Mesothelial cell of epicardium (in vitro differentiated cells): Measurements from ENCODE around the gene GDF9. TPM values are rescaled to one million over a fixed set of nuclear protein-coding genes. Genes with fewer than 3 reads are reported as not detected.

Source experiments
- DNase-seq, 2 experiments: peaks; one replicate each; pipeline ENCODE4 v3.0.0; 2021; ENCODE audit warnings: low spot score in 2 of 2; ENCODE audit not compliant: unreplicated experiment in 2 of 2
- H3K27ac Mint-ChIP-seq: 2 replicates; pipeline ENCODE4 v1.8.0; 2021; ENCODE audit warnings: mixed read lengths
- H3K27me3 Mint-ChIP-seq: 2 replicates; pipeline ENCODE4 v1.8.0; 2021; ENCODE audit warnings: low read depth, mixed read lengths
- H3K36me3 Mint-ChIP-seq: 2 replicates; pipeline ENCODE4 v1.8.0; 2021; ENCODE audit warnings: mixed read lengths
- H3K4me1 Mint-ChIP-seq: 2 replicates; pipeline ENCODE4 v1.8.0; 2021; ENCODE audit warnings: mixed read lengths
- H3K4me3 Mint-ChIP-seq: 2 replicates; pipeline ENCODE4 v1.8.0; 2021; ENCODE audit warnings: mild to moderate bottlenecking, moderate library complexity, mixed read lengths
- H3K9me3 Mint-ChIP-seq: 2 replicates; pipeline ENCODE4 v1.8.0; 2021; ENCODE audit warnings: mixed read lengths
- CTCF ChIP-seq: fragments of 200-600 bp; sonication (generic); IDR thresholded peaks from one replicate; pipeline ENCODE4 v1.5.0; 2021; ENCODE audit warnings: antibody characterized with exemption; ENCODE audit not compliant: unreplicated experiment
- total RNA-seq: library from RNA; stranded (reverse); gene quantifications from 3 replicates; pipeline ENCODE4 v1.2.1, GENCODE V29; 2021

The GDF9 gene
- total RNA-seq, 1 donor from 2014 or later = 0.98 TPM

- no peaks in the 10 kb centered on the region for H3K27me3 Mint-ChIP-seq
- no peaks in the 10 kb centered on the region for H3K4me1 Mint-ChIP-seq
- DNase-seq = no peak
- peaks cover 52% of the 10 kb centered on the region for H3K36me3 Mint-ChIP-seq
- H3K27ac Mint-ChIP-seq = no peak overlapping the region
- H3K9me3 Mint-ChIP-seq = no peaks in the 10 kb centered on the region
- no peak overlapping the region for H3K4me3 Mint-ChIP-seq
- TF ChIP-seq CTCF = no peak
Observed at GRCh38 chr5:132889501-132889900, 23.2 kb upstream of the GDF9 start.

GRCh38 chr5:132887283-132887682, 21.0 kb upstream of the GDF9 start:
- Mint-ChIP-seq H3K27me3 (no peaks in the 10 kb centered on the region), H3K27ac (no peak overlapping the region), H3K36me3 (peaks cover 41% of the 10 kb centered on the region), H3K9me3 (no peaks in the 10 kb centered on the region), H3K4me1 (no peaks in the 10 kb centered on the region), H3K4me3 (no peak overlapping the region)
- no peak for TF ChIP-seq CTCF
- DNase-seq = no peak

- H3K27me3 Mint-ChIP-seq = no peaks in the 10 kb centered on the region
- no peaks in the 10 kb centered on the region for H3K4me1 Mint-ChIP-seq
- peak overlapping the region; percentile 52 for H3K27ac Mint-ChIP-seq
- no peak for TF ChIP-seq CTCF
- no peak overlapping the region for H3K4me3 Mint-ChIP-seq
- H3K36me3 Mint-ChIP-seq = peaks cover 35% of the 10 kb centered on the region
- H3K9me3 Mint-ChIP-seq = no peaks in the 10 kb centered on the region
- no peak for DNase-seq
Observed at GRCh38 chr5:132886064-132886823, 20.0 kb upstream of the GDF9 start.

GRCh38 chr5:132884548-132884947, 18.3 kb upstream of the GDF9 start:
- H3K4me3 Mint-ChIP-seq = no peak overlapping the region
- no peak for TF ChIP-seq CTCF
- no peaks in the 10 kb centered on the region for H3K27me3 Mint-ChIP-seq
- no peaks in the 10 kb centered on the region for H3K9me3 Mint-ChIP-seq
- peaks cover 42% of the 10 kb centered on the region for H3K36me3 Mint-ChIP-seq
- no peak for DNase-seq
- H3K4me1 Mint-ChIP-seq = no peaks in the 10 kb centered on the region
- H3K27ac Mint-ChIP-seq = no peak overlapping the region

GRCh38 chr5:132883261-132883834, 17.1 kb upstream of the GDF9 start:
- no peak for DNase-seq

More at GRCh38 chr5:132883261-132883834, 17.1 kb upstream of the GDF9 start:
- no peak overlapping the region for H3K4me3 Mint-ChIP-seq
- peak; percentile 37 for TF ChIP-seq CTCF
- H3K27ac Mint-ChIP-seq = no peak overlapping the region
- peaks cover under 1% of the 10 kb centered on the region for H3K4me1 Mint-ChIP-seq
- no peaks in the 10 kb centered on the region for H3K9me3 Mint-ChIP-seq
- peaks cover 42% of the 10 kb centered on the region for H3K36me3 Mint-ChIP-seq
- H3K27me3 Mint-ChIP-seq = no peaks in the 10 kb centered on the region
